HepG2 (cell line): Measurements from ENCODE around the gene POU3F1. TPM values are rescaled to one million over a fixed set of nuclear protein-coding genes. Genes with fewer than 3 reads are reported as not detected.
A peak's percentile ranks its signal among the peaks of the same experiment; 100 is the strongest.

Experiments
- ETS1 ChIP-seq: sonication (generic); formaldehyde crosslinking; IDR thresholded peaks from 2 replicates; pipeline ENCODE4 v1.4.0; 2020; ENCODE audit warnings: missing genetic modification reagents
- FOSL2 ChIP-seq: sonication (generic); formaldehyde crosslinking; IDR thresholded peaks from 2 replicates; pipeline ENCODE4 v1.4.0; 2020; ENCODE audit warnings: missing genetic modification reagents
- JUNB ChIP-seq: sonication (generic); formaldehyde crosslinking; IDR thresholded peaks from 2 replicates; pipeline ENCODE4 v1.8.0; 2022; ENCODE audit warnings: missing genetic modification reagents, mild to moderate bottlenecking, borderline replicate concordance
- KLF13 ChIP-seq: sonication (generic); formaldehyde crosslinking; IDR thresholded peaks from 2 replicates; pipeline ENCODE4 v1.4.0; 2020; ENCODE audit warnings: mild to moderate bottlenecking, missing genetic modification reagents
- MEIS2 ChIP-seq: sonication (generic); formaldehyde crosslinking; IDR thresholded peaks from 2 replicates; pipeline ENCODE4 v1.9.0; 2021; ENCODE audit warnings: mild to moderate bottlenecking, missing genetic modification reagents
- NFKB2 ChIP-seq: sonication (generic); formaldehyde crosslinking; IDR thresholded peaks from 2 replicates; pipeline ENCODE4 v1.4.0; 2020; ENCODE audit warnings: missing genetic modification reagents, borderline replicate concordance
- NR2F2 ChIP-seq: IDR thresholded peaks from 2 replicates; pipeline ENCODE4 v1.6.1; 2012; ENCODE audit warnings: low read depth, inconsistent platforms, borderline replicate concordance
- PAX8 ChIP-seq: sonication (generic); formaldehyde crosslinking; IDR thresholded peaks from 2 replicates; pipeline ENCODE4 v1.8.0; 2022; ENCODE audit warnings: mild to moderate bottlenecking, missing genetic modification reagents, borderline replicate concordance
- PHF8 ChIP-seq: sonication (generic); formaldehyde crosslinking; IDR thresholded peaks from 2 replicates; pipeline ENCODE4 v1.5.0; 2020; ENCODE audit warnings: missing genetic modification reagents
- RBM22 ChIP-seq: fragments of 200-400 bp; formaldehyde crosslinking; optimal IDR thresholded peaks from 2 replicates; pipeline ENCODE3; 2017; ENCODE audit warnings: mild to moderate bottlenecking, low read length, moderate library complexity
- RXRB ChIP-seq: IDR thresholded peaks from 2 replicates; pipeline ENCODE4 v1.6.1; 2016; ENCODE audit warnings: borderline replicate concordance, missing genetic modification reagents, missing compliant biosample characterization
- ZC3H13 ChIP-seq: sonication (generic); formaldehyde crosslinking; IDR thresholded peaks from 2 replicates; pipeline ENCODE4 v1.8.1; 2023; ENCODE audit warnings: mild to moderate bottlenecking, missing genetic modification reagents, moderate library complexity
- ZFP36L2 ChIP-seq: sonication (generic); formaldehyde crosslinking; IDR thresholded peaks from 2 replicates; pipeline ENCODE4 v1.4.0; 2020; ENCODE audit warnings: missing genetic modification reagents
- ZFY ChIP-seq: sonication (generic); formaldehyde crosslinking; IDR thresholded peaks from 2 replicates; pipeline ENCODE4 v1.4.0; 2020; ENCODE audit warnings: missing genetic modification reagents
- ZNF441 ChIP-seq: sonication (generic); formaldehyde crosslinking; IDR thresholded peaks from 2 replicates; pipeline ENCODE4 v1.7.0; 2021; ENCODE audit warnings: missing genetic modification reagents, borderline replicate concordance
- polyA plus RNA-seq, 8 experiments: library from polyadenylated mRNA; depleted of rRNA in 3 of 8; stranded (reverse) in 7 of 8; unstranded in 1 of 8; fragments of >200 nt; fragmentation: Illumina TruSeq in 4 of 8; extraction: Trizol in 4 of 8; gene quantifications; 2 replicates each; pipeline versions ENCODE4 v1.2.1 to v1.2.3, GENCODE V29; 2011 to 2016; ENCODE audit warnings: low read depth in 4 of 8, missing spikeins in 1 of 8, mixed read lengths in 1 of 8; ENCODE audit not compliant: insufficient read depth in 1 of 8
- total RNA-seq, 5 experiments: library from RNA; depleted of rRNA; stranded (reverse); fragments of >200 nt; fragmentation: Illumina TruSeq; extraction: Trizol; gene quantifications; 2 replicates each; pipeline ENCODE4 v1.2.3, GENCODE V29; 2016; ENCODE audit warnings: low read depth in 1 of 5
- TF ChIP-seq, protein P1 (sequence below): sonication (generic); formaldehyde crosslinking; IDR thresholded peaks from 2 replicates; pipeline ENCODE4 v1.4.0; 2020; ENCODE audit warnings: mild to moderate bottlenecking, missing genetic modification reagents
- TF ChIP-seq, protein P2 (sequence below): IDR thresholded peaks from 2 replicates; pipeline ENCODE4 v1.6.1; 2018; ENCODE audit warnings: missing genetic modification reagents, mild to moderate bottlenecking, missing compliant biosample characterization
- TF ChIP-seq, protein P3 (sequence below): sonication (generic); formaldehyde crosslinking; IDR thresholded peaks from 2 replicates; pipeline ENCODE4 v1.4.0; 2020; ENCODE audit warnings: missing genetic modification reagents
- TF ChIP-seq, protein P4 (sequence below): sonication (generic); formaldehyde crosslinking; IDR thresholded peaks from 2 replicates; pipeline ENCODE4 v1.4.0; 2020; ENCODE audit warnings: missing genetic modification reagents

Gene POU3F1
- total and polyA plus RNA-seq, 2 of the 13 experiments (the other 11 are each of a cell fraction or from before 2014, with no cell fraction given): not detected

DNA sequence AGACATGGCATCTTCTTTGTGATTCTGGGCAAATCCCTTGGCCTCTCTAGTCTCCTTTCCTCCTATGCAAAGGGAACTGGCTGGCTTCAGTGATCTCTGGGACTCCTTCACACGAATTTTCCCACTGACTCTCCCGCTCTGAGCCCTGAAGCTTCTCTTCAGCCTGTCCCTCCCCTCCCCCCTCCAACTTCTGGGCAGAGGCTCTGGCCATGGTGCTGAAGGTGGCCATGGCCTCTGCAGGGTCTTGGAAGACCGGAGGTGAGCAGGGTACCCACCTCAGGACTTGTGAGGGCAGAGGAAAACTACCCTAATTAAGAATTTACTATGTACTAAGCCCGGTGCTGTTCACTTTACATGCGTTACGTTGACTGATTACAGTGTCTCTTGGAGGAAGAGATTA is 29.4 kb upstream of the POU3F1 start (continued):
- TF ChIP-seq, protein P1, sequence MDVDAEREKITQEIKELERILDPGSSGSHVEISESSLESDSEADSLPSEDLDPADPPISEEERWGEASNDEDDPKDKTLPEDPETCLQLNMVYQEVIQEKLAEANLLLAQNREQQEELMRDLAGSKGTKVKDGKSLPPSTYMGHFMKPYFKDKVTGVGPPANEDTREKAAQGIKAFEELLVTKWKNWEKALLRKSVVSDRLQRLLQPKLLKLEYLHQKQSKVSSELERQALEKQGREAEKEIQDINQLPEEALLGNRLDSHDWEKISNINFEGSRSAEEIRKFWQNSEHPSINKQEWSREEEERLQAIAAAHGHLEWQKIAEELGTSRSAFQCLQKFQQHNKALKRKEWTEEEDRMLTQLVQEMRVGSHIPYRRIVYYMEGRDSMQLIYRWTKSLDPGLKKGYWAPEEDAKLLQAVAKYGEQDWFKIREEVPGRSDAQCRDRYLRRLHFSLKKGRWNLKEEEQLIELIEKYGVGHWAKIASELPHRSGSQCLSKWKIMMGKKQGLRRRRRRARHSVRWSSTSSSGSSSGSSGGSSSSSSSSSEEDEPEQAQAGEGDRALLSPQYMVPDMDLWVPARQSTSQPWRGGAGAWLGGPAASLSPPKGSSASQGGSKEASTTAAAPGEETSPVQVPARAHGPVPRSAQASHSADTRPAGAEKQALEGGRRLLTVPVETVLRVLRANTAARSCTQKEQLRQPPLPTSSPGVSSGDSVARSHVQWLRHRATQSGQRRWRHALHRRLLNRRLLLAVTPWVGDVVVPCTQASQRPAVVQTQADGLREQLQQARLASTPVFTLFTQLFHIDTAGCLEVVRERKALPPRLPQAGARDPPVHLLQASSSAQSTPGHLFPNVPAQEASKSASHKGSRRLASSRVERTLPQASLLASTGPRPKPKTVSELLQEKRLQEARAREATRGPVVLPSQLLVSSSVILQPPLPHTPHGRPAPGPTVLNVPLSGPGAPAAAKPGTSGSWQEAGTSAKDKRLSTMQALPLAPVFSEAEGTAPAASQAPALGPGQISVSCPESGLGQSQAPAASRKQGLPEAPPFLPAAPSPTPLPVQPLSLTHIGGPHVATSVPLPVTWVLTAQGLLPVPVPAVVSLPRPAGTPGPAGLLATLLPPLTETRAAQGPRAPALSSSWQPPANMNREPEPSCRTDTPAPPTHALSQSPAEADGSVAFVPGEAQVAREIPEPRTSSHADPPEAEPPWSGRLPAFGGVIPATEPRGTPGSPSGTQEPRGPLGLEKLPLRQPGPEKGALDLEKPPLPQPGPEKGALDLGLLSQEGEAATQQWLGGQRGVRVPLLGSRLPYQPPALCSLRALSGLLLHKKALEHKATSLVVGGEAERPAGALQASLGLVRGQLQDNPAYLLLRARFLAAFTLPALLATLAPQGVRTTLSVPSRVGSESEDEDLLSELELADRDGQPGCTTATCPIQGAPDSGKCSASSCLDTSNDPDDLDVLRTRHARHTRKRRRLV: no peak
- peak; percentile 23; the same call in 1 of the 2 replicates for TF ChIP-seq FOSL2 (CRISPR knock-in tag)
- peak; percentile 33; the same call in 1 of the 2 replicates for TF ChIP-seq NFKB2 (CRISPR knock-in tag)
- peak; percentile 46; the same call in 1 of the 2 replicates for TF ChIP-seq ZNF441 (CRISPR knock-in tag)
- TF ChIP-seq RBM22: no peak
- TF ChIP-seq, protein P2, sequence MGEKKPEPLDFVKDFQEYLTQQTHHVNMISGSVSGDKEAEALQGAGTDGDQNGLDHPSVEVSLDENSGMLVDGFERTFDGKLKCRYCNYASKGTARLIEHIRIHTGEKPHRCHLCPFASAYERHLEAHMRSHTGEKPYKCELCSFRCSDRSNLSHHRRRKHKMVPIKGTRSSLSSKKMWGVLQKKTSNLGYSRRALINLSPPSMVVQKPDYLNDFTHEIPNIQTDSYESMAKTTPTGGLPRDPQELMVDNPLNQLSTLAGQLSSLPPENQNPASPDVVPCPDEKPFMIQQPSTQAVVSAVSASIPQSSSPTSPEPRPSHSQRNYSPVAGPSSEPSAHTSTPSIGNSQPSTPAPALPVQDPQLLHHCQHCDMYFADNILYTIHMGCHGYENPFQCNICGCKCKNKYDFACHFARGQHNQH (CRISPR knock-in tag): peak; percentile 42; the same call in 1 of the 2 replicates
- TF ChIP-seq, protein P3, sequence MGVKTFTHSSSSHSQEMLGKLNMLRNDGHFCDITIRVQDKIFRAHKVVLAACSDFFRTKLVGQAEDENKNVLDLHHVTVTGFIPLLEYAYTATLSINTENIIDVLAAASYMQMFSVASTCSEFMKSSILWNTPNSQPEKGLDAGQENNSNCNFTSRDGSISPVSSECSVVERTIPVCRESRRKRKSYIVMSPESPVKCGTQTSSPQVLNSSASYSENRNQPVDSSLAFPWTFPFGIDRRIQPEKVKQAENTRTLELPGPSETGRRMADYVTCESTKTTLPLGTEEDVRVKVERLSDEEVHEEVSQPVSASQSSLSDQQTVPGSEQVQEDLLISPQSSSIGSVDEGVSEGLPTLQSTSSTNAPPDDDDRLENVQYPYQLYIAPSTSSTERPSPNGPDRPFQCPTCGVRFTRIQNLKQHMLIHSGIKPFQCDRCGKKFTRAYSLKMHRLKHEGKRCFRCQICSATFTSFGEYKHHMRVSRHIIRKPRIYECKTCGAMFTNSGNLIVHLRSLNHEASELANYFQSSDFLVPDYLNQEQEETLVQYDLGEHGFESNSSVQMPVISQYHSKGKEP (CRISPR knock-in tag): peak; percentile 70; the same call in 1 of the 2 replicates
- no peak for TF ChIP-seq ZFY
- no peak for TF ChIP-seq ETS1
- no peak for TF ChIP-seq PAX8 (CRISPR knock-in tag)
- no peak for TF ChIP-seq JUNB
- TF ChIP-seq, protein P4, sequence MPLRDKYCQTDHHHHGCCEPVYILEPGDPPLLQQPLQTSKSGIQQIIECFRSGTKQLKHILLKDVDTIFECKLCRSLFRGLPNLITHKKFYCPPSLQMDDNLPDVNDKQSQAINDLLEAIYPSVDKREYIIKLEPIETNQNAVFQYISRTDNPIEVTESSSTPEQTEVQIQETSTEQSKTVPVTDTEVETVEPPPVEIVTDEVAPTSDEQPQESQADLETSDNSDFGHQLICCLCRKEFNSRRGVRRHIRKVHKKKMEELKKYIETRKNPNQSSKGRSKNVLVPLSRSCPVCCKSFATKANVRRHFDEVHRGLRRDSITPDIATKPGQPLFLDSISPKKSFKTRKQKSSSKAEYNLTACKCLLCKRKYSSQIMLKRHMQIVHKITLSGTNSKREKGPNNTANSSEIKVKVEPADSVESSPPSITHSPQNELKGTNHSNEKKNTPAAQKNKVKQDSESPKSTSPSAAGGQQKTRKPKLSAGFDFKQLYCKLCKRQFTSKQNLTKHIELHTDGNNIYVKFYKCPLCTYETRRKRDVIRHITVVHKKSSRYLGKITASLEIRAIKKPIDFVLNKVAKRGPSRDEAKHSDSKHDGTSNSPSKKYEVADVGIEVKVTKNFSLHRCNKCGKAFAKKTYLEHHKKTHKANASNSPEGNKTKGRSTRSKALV (CRISPR knock-in tag): no peak
- TF ChIP-seq MEIS2 (CRISPR knock-in tag): no peak
- no peak for TF ChIP-seq KLF13
- no peak for TF ChIP-seq NR2F2
- TF ChIP-seq ZFP36L2: peak; percentile 91; the same call in 1 of the 2 replicates
- TF ChIP-seq ZC3H13 (CRISPR knock-in tag): peak; percentile 35; the same call in 1 of the 2 replicates
- 0 out of 2 replicates have a peak, but pooled peaks have one; percentile 34 for TF ChIP-seq PHF8 (CRISPR knock-in tag)
- TF ChIP-seq RXRB (CRISPR knock-in tag): 0 out of 2 replicates have a peak, but pooled peaks have one; percentile 48
